Rectal smooth muscle tissue (tissue), 1 donor: ENCODE results near the gene TAS2R60.
"Not testable (repeated sequence)": the region's sequence is repeated elsewhere in the genome, so short reads cannot be mapped to it uniquely, and the experiment has no call there.

Experiments used
- H3K27ac ChIP-seq: one replicate; pipeline ENCODE4 v1.7.0; 2013; ENCODE audit warnings: low read depth, low read length, inconsistent platforms
- H3K27me3 ChIP-seq: one replicate; pipeline ENCODE4 v1.7.0; 2013; ENCODE audit warnings: low read length; ENCODE audit not compliant: control insufficient read depth, insufficient read depth
- H3K36me3 ChIP-seq: one replicate; pipeline ENCODE4 v1.7.0; 2013; ENCODE audit warnings: low read length; ENCODE audit not compliant: control insufficient read depth, insufficient read depth
- H3K4me1 ChIP-seq: one replicate; pipeline ENCODE4 v1.7.0; 2013; ENCODE audit warnings: low read length; ENCODE audit not compliant: control insufficient read depth, insufficient read depth
- H3K4me3 ChIP-seq: one replicate; pipeline ENCODE4 v1.7.0; 2013; ENCODE audit warnings: low read length
- H3K9ac ChIP-seq: one replicate; pipeline ENCODE4 v1.7.0; 2013; ENCODE audit warnings: low read length

Gene TAS2R60

GRCh38 chr7:143455491-143455890, 12.2 kb downstream of the TAS2R60 start:
- H3K36me3 ChIP-seq, result no peaks in the 10 kb centered on the region
- H3K9ac ChIP-seq, result no peak overlapping the region
- H3K4me1 ChIP-seq, result no peaks in the 10 kb centered on the region
- H3K27me3 ChIP-seq, result no peaks in the 10 kb centered on the region
- no peak overlapping the region for H3K4me3 ChIP-seq
- H3K27ac ChIP-seq, result no peak overlapping the region

GRCh38 chr7:143455942-143456341, 12.7 kb downstream of the TAS2R60 start:
- no peak overlapping the region for H3K9ac ChIP-seq
- H3K27ac ChIP-seq, result no peak overlapping the region
- no peaks in the 10 kb centered on the region for H3K27me3 ChIP-seq
- H3K4me3 ChIP-seq, result no peak overlapping the region
- H3K36me3 ChIP-seq, result no peaks in the 10 kb centered on the region
- no peaks in the 10 kb centered on the region for H3K4me1 ChIP-seq

DNA sequence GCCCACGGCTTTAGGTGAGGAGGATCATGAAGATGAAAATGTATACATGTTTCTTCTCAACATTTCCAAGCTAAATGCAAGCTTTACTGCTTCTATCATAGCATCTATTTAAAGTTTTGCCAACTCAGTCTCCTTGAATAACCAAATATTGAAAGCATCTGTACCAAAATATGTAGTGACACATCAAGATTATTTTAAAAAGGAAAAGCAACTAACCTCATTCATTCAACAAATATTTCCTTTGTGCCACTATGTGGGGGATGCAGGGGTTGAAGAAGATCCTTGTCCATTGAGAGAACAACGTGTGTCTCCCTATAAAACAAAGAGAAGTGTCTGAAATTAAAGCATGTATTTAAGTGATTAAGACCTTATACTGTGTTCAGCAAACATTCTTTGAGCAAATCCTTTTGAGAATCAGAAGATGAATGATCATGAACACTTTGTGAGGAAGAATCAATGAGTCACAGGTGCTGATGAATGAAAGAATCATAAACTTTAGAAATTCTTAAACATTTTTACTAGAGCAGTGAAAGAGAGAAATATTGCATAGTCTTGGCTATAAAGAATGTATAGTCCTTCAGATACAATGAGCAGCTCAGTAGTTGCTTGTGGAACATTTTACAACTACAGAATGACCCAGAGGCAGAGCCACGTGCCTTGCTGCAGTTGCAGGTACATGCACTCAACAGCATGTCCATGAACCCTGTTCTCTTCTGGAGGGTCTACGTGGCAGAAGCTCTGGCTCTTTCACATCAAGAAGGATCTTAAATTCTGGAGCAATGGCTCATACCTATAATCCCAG, 13.9 kb downstream of the TAS2R60 start:
- Histone ChIP-seq H3K27ac (no peak overlapping the region), H3K4me3 (no peak overlapping the region), H3K36me3 (no peaks in the 10 kb centered on the region), H3K27me3 (no peaks in the 10 kb centered on the region), H3K9ac (no peak overlapping the region), H3K4me1 (no peaks in the 10 kb centered on the region)

DNA sequence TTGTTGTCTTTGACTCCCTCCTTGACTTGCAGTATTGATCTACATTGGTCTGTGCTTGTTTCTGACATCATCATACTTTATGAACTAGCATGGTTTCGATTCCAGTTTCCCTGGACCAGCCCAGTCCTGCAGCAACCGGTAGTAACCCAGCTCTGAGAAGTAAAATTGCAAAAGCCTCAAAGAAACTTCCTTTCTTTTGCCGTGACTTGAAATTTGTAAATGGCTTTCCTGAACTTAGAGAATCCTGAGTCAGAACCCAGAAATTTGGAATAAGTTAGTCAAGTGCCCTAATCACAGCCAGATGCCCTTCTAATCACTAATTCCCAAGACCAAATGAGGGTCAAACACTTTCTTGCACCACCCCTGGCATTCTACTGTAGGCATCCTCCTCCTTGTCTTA, 15.0 kb downstream of the TAS2R60 start:
- H3K4me3 ChIP-seq, result no peak overlapping the region
- no peak overlapping the region for H3K27ac ChIP-seq
- H3K4me1 ChIP-seq, result no peaks in the 10 kb centered on the region

DNA sequence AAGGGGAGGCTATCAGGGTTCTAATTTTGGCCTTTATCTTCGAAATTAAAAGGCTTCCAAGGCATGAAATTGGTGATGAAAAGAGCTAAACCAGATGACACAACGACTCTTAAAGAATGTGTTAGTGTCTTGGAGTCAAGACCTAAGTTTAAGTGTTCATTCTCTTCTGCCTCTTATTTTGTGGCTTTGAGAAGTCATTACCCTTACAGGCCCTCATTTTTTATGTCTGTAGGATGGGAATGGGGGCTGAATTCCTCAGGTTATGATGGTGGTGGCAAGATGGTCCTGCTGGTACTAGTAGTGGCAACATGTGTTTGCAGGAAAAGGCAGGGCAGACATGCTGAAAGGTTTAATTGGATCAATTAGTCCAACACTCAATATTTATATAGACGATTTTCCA, 15.4 kb downstream of the TAS2R60 start:
- no peak overlapping the region for H3K9ac ChIP-seq
- H3K27me3 ChIP-seq, result no peaks in the 10 kb centered on the region
- H3K36me3 ChIP-seq, result no peaks in the 10 kb centered on the region
- H3K4me1 ChIP-seq, result no peaks in the 10 kb centered on the region
- no peak overlapping the region for H3K27ac ChIP-seq
- no peak overlapping the region for H3K4me3 ChIP-seq

More for the DNA sequence above, 15.0 kb downstream of the TAS2R60 start:
- Histone ChIP-seq H3K9ac (no peak overlapping the region), H3K27me3 (no peaks in the 10 kb centered on the region), H3K36me3 (no peaks in the 10 kb centered on the region)

- H3K27ac ChIP-seq, result no peak overlapping the region
- H3K4me1 ChIP-seq, result no peaks in the 10 kb centered on the region
- no peak overlapping the region for H3K9ac ChIP-seq
- H3K36me3 ChIP-seq, result no peaks in the 10 kb centered on the region
- no peak overlapping the region for H3K4me3 ChIP-seq
- no peaks in the 10 kb centered on the region for H3K27me3 ChIP-seq
Measured at GRCh38 chr7:143459359-143459758, 16.1 kb downstream of the TAS2R60 start.

DNA sequence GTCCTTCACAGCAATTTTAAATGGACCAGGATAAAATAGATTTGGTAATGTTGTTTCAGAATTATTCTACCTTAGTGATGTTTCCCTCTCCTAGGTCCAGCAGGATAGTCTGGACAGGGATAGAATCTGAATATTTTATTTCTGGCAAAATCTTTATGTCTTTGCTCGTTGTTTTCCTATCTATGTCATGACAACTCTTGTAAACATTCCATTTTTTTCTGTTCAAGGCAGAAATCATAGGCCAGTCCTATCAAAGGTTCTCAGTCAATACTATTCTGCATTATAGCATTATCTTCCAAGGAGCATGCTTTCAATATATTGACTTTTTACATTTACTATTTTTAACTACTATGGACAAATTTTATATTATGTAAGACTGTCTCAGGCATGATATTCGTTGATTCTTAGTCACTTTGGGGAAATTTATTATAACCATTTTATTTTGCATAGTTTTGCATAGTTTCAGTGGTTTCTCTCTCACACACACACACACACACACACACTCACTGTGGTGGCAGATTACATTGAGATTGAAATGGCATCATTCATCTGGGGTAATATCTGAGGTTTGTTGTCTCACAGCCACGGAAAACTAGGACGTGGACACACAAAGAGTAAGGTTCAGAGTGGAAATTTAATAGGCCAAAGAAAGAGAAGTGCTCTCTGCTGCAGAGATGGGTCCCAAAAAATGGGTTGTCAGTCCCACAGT, 17.2 kb downstream of the TAS2R60 start:
- no peak overlapping the region for H3K4me3 ChIP-seq
- no peaks in the 10 kb centered on the region for H3K27me3 ChIP-seq
- H3K27ac ChIP-seq, result no peak overlapping the region
- no peaks in the 10 kb centered on the region for H3K4me1 ChIP-seq
- no peaks in the 10 kb centered on the region for H3K36me3 ChIP-seq
- no peak overlapping the region for H3K9ac ChIP-seq

- no peaks in the 10 kb centered on the region for H3K4me1 ChIP-seq
Measured at GRCh38 chr7:143462045-143462444, 18.8 kb downstream of the TAS2R60 start.

GRCh38 chr7:143463556-143463955, 20.3 kb downstream of the TAS2R60 start:
- H3K4me3 ChIP-seq, result no peak overlapping the region
- H3K36me3 ChIP-seq, result no peaks in the 10 kb centered on the region
- H3K9ac ChIP-seq, result no peak overlapping the region
- no peak overlapping the region for H3K27ac ChIP-seq
- H3K27me3 ChIP-seq, result no peaks in the 10 kb centered on the region
- no peaks in the 10 kb centered on the region for H3K4me1 ChIP-seq

More at GRCh38 chr7:143462045-143462444, 18.8 kb downstream of the TAS2R60 start:
- H3K4me3 ChIP-seq, result no peak overlapping the region
- no peak overlapping the region for H3K9ac ChIP-seq
- H3K36me3 ChIP-seq, result no peaks in the 10 kb centered on the region
- H3K27ac ChIP-seq, result no peak overlapping the region
- no peaks in the 10 kb centered on the region for H3K27me3 ChIP-seq

DNA sequence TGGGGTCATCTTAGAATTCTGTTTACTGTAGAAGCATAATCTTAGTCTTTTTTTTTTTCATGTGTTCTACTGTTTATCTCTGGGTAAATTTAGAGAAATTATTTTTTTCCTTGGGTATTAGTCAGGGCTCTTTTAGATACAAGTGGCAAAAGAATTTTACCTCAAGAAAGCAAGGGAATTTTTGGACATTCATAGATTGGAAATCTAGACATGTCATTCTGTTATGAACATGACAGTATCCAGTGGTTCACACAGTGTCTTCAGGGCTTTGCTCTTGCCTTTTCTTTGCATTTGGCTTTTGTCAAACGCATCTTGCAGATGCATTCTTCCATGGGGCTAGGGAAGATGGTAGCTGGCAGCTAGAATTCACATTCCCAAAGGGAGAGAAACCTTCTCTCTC, 20.7 kb downstream of the TAS2R60 start:
- H3K36me3 ChIP-seq, result no peaks in the 10 kb centered on the region
- no peak overlapping the region for H3K4me3 ChIP-seq
- H3K9ac ChIP-seq, result no peak overlapping the region
- no peaks in the 10 kb centered on the region for H3K4me1 ChIP-seq
- H3K27me3 ChIP-seq, result no peaks in the 10 kb centered on the region
- H3K27ac ChIP-seq, result no peak overlapping the region

DNA sequence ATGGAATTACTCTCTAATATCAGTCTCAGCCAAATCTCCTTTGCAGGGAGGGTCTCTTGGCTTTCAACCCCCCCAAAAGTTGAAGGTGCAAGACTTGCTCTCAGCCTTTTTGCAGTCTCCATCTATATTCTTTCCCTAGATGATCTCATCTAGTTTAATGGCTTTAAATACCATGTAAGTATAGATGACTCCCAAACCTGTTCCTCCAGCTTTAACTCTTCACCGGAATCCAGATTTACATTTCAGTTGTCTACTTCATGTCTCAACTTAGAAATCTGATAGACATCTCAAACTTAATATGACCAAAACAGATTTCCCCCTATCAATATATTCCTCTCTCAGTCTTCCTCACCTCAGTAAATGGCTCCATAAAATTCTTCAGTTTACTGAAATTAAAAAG, 24.5 kb downstream of the TAS2R60 start:
- Histone ChIP-seq H3K36me3 (no peaks in the 10 kb centered on the region), H3K4me3 (no peak overlapping the region), H3K27me3 (no peaks in the 10 kb centered on the region), H3K9ac (no peak overlapping the region), H3K27ac (no peak overlapping the region), H3K4me1 (no peaks in the 10 kb centered on the region)

DNA sequence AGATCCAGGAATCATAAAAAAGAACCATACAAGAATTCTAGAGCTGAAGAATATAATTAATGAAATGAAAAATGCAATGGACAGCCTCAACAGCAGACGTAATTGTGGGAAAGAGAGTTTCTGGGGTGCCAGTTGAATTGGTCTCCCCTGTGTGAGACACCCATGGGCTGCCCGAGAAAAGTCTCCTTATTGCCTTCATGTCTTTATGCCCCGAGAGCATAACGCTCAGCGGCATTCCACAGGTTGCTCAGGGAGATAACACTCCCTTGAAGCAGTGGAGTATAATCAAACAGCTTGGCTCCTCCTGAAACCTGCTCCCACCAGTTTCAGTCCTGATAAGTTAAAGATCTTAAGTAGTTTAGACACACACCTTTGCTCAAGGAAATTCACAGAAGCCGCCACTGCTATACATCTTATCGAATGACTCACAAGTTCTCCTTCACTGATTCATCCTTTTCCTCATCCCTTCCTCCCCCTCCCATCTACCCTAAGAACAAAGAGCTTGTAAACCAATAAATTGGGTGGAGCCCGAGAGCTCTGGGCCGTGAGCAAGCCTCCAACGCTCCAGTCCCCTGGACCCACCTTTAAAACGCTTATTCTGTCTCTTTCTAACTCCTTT, 28.9 kb downstream of the TAS2R60 start:
- H3K4me1 ChIP-seq, H3K4me3 ChIP-seq, H3K27ac ChIP-seq, H3K36me3 ChIP-seq, H3K9ac ChIP-seq, H3K27me3 ChIP-seq: not testable (repeated sequence)
